ENCODE results near the gene MZF1. TPM values are rescaled to one million over a fixed set of nuclear protein-coding genes. Genes with fewer than 3 reads are reported as not detected.
"Not testable (repeated sequence)": the region's sequence is repeated elsewhere in the genome, so short reads cannot be mapped to it uniquely, and the experiment has no call there.

The MZF1 gene
- total RNA-seq, 1 donor from 2014 or later = 17.4 TPM

- peaks cover 8% of the 10 kb centered on the region for H3K4me1 Mint-ChIP-seq (ENCODE audit: low read depth, unreplicated experiment)
- no peak overlapping the region for H3K27ac ChIP-seq (ENCODE audit: low read depth, low read length)
- peaks cover 15% of the 10 kb centered on the region for H3K36me3 Mint-ChIP-seq (ENCODE audit: low read depth, unreplicated experiment)
- no peaks in the 10 kb centered on the region for H3K9me3 Mint-ChIP-seq (ENCODE audit: unreplicated experiment)
- H3K4me1 ChIP-seq (ENCODE audit: insufficient read depth, low read length) = peaks cover 16% of the 10 kb centered on the region
- H3K27me3 ChIP-seq (ENCODE audit: insufficient read depth, low read length) = no peaks in the 10 kb centered on the region
- no peak overlapping the region for H2AFZ ChIP-seq (ENCODE audit: low read depth, low read length)
- H3K27ac Mint-ChIP-seq (ENCODE audit: unreplicated experiment) = no peak overlapping the region
- no peaks in the 10 kb centered on the region for H3K27me3 Mint-ChIP-seq (ENCODE audit: low read depth, unreplicated experiment)
- H3K9me3 ChIP-seq (ENCODE audit: insufficient read depth, low read depth, low read length) = no peaks in the 10 kb centered on the region
- peaks cover 4% of the 10 kb centered on the region for H3K36me3 ChIP-seq (ENCODE audit: insufficient read depth, low read length)
- H3K79me2 ChIP-seq (ENCODE audit: insufficient read depth, low read length) = peaks cover 58% of the 10 kb centered on the region
- H3K9ac ChIP-seq (ENCODE audit: low read length) = no peak overlapping the region
- FAIRE-seq = no peak
- TF ChIP-seq, protein P1, sequence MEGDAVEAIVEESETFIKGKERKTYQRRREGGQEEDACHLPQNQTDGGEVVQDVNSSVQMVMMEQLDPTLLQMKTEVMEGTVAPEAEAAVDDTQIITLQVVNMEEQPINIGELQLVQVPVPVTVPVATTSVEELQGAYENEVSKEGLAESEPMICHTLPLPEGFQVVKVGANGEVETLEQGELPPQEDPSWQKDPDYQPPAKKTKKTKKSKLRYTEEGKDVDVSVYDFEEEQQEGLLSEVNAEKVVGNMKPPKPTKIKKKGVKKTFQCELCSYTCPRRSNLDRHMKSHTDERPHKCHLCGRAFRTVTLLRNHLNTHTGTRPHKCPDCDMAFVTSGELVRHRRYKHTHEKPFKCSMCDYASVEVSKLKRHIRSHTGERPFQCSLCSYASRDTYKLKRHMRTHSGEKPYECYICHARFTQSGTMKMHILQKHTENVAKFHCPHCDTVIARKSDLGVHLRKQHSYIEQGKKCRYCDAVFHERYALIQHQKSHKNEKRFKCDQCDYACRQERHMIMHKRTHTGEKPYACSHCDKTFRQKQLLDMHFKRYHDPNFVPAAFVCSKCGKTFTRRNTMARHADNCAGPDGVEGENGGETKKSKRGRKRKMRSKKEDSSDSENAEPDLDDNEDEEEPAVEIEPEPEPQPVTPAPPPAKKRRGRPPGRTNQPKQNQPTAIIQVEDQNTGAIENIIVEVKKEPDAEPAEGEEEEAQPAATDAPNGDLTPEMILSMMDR (IDR thresholded peaks at IDR 0.05; ENCODE audit: insufficient read depth, low read depth, low read length) = no peak
- no peak for TF ChIP-seq EZH2 (IDR thresholded peaks at IDR 0.05; ENCODE audit: insufficient read depth, low read length)
- DNase-seq (ENCODE audit: low read depth) = no peak
- H3K4me2 ChIP-seq (ENCODE audit: low read length) = no peak overlapping the region
- H3K4me3 ChIP-seq (ENCODE audit: insufficient read depth, low read depth, low read length) = no peak overlapping the region
- peak overlapping the region; percentile 5 for H3K4me3 Mint-ChIP-seq (ENCODE audit: unreplicated experiment)
- peaks cover 25% of the 10 kb centered on the region for H4K20me1 ChIP-seq (ENCODE audit: insufficient read depth, low read length)
Measured at GRCh38 chr19:58578012-58578925, 5.1 kb upstream of the MZF1 start.

- H3K9me3 Mint-ChIP-seq (ENCODE audit: unreplicated experiment) = not testable (repeated sequence)
Measured at GRCh38 chr19:58577581-58577980, 4.4 kb upstream of the MZF1 start.

GRCh38 chr19:58575183-58576041 is 2.3 kb upstream of the MZF1 start:
- Histone ChIP-seq H3K36me3 (ENCODE audit: insufficient read depth, low read length) (no peaks in the 10 kb centered on the region), H4K20me1 (ENCODE audit: insufficient read depth, low read length) (peaks cover 18% of the 10 kb centered on the region), H3K9me3 (ENCODE audit: insufficient read depth, low read depth, low read length) (no peaks in the 10 kb centered on the region), H3K27me3 (ENCODE audit: insufficient read depth, low read length) (no peaks in the 10 kb centered on the region), H2AFZ (ENCODE audit: low read depth, low read length) (peak overlapping the region; percentile 79), H3K27ac (ENCODE audit: low read depth, low read length) (peak overlapping the region; percentile 97), H3K9ac (ENCODE audit: low read length) (peak overlapping the region; percentile 95), H3K4me3 (ENCODE audit: insufficient read depth, low read depth, low read length) (peak overlapping the region; percentile 83), H3K4me1 (ENCODE audit: insufficient read depth, low read length) (peaks cover 20% of the 10 kb centered on the region), H3K4me2 (ENCODE audit: low read length) (peak overlapping the region; percentile 97), H3K79me2 (ENCODE audit: insufficient read depth, low read length) (peaks cover 38% of the 10 kb centered on the region)
- peaks cover 8% of the 10 kb centered on the region for H3K36me3 Mint-ChIP-seq (ENCODE audit: low read depth, unreplicated experiment)
- FAIRE-seq (no peak), DNase-seq (ENCODE audit: low read depth) (peak; percentile 78)
- peak overlapping the region; percentile 96 for H3K27ac Mint-ChIP-seq (ENCODE audit: unreplicated experiment)
- no peaks in the 10 kb centered on the region for H3K27me3 Mint-ChIP-seq (ENCODE audit: low read depth, unreplicated experiment)
- H3K4me3 Mint-ChIP-seq (ENCODE audit: unreplicated experiment) = peak overlapping the region; percentile 88
- peaks cover 12% of the 10 kb centered on the region for H3K4me1 Mint-ChIP-seq (ENCODE audit: low read depth, unreplicated experiment)
- no peak for TF ChIP-seq EZH2 (IDR thresholded peaks at IDR 0.05; ENCODE audit: insufficient read depth, low read length)
- TF ChIP-seq, protein P1 (IDR thresholded peaks at IDR 0.05; ENCODE audit: insufficient read depth, low read depth, low read length) = no peak
- no peaks in the 10 kb centered on the region for H3K9me3 Mint-ChIP-seq (ENCODE audit: unreplicated experiment)

More at GRCh38 chr19:58577581-58577980, 4.4 kb upstream of the MZF1 start:
- not testable (repeated sequence) for H3K27ac ChIP-seq (ENCODE audit: low read depth, low read length); H3K4me3 ChIP-seq (ENCODE audit: insufficient read depth, low read depth, low read length); H2AFZ ChIP-seq (ENCODE audit: low read depth, low read length); H3K4me2 ChIP-seq (ENCODE audit: low read length); H3K9me3 ChIP-seq (ENCODE audit: insufficient read depth, low read depth, low read length); FAIRE-seq; H3K9ac ChIP-seq (ENCODE audit: low read length); H3K27me3 ChIP-seq (ENCODE audit: insufficient read depth, low read length); H3K27me3 Mint-ChIP-seq (ENCODE audit: low read depth, unreplicated experiment); DNase-seq (ENCODE audit: low read depth); H3K36me3 ChIP-seq (ENCODE audit: insufficient read depth, low read length); H3K4me1 Mint-ChIP-seq (ENCODE audit: low read depth, unreplicated experiment)
- Histone ChIP-seq H3K4me1 (ENCODE audit: insufficient read depth, low read length) (peaks cover 16% of the 10 kb centered on the region), H4K20me1 (ENCODE audit: insufficient read depth, low read length) (peaks cover 25% of the 10 kb centered on the region), H3K79me2 (ENCODE audit: insufficient read depth, low read length) (peaks cover 52% of the 10 kb centered on the region)
- peak overlapping the region; percentile 54 for H3K4me3 Mint-ChIP-seq (ENCODE audit: unreplicated experiment)
- H3K27ac Mint-ChIP-seq (ENCODE audit: unreplicated experiment) = peak overlapping the region; percentile 44
- peaks cover 15% of the 10 kb centered on the region for H3K36me3 Mint-ChIP-seq (ENCODE audit: low read depth, unreplicated experiment)
